ENCODE measurements around the gene KRTAP10-7.
"Not testable (repeated sequence)": the region's sequence is repeated elsewhere in the genome, so short reads cannot be mapped to it uniquely, and the experiment has no call there.

KRTAP10-7 gene

DNA sequence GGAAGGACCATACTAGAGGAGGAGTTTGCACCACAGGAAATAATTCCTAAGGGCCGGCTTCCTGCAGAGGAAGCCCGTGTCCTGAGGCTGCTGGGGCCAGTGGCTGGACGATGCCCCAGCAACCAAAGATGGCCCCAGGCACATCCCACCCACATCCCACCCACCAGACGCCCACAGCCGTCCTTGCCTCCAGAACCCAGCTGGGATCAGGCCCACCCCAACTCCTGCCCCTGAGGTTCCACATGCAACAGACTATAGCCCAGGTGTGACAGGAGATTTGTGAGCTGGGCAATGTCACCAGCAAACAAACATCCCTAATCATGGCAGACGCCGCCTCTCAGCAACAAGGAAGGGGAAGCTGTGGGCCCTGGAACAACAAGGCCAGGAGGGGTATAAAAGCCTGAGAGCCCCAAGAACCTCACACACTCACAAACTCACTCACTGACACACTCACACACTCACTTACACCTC is 26.3 kb downstream of the KRTAP10-7 start, which contains the start of gene KRTAP10-9:
Gene KRTAP10-9 (plus strand): TSS at position 421 of the 471 bp plus-strand sequence. CDS start 79 bp downstream, outside the sequence.
- H3K4me3 Mint-ChIP-seq, result no peak within 1 kb of the TSS
- no peaks in the 10 kb centered on the region for H3K27me3 Mint-ChIP-seq
- peaks cover 38% of the 10 kb centered on the region for H3K4me1 Mint-ChIP-seq
- peak within 1 kb of the TSS; percentile 59 for H3K27ac Mint-ChIP-seq
- H3K36me3 Mint-ChIP-seq, result peaks cover 22% of the 10 kb centered on the region
- H3K9me3 Mint-ChIP-seq, result peaks cover 42% of the 10 kb centered on the region

DNA sequence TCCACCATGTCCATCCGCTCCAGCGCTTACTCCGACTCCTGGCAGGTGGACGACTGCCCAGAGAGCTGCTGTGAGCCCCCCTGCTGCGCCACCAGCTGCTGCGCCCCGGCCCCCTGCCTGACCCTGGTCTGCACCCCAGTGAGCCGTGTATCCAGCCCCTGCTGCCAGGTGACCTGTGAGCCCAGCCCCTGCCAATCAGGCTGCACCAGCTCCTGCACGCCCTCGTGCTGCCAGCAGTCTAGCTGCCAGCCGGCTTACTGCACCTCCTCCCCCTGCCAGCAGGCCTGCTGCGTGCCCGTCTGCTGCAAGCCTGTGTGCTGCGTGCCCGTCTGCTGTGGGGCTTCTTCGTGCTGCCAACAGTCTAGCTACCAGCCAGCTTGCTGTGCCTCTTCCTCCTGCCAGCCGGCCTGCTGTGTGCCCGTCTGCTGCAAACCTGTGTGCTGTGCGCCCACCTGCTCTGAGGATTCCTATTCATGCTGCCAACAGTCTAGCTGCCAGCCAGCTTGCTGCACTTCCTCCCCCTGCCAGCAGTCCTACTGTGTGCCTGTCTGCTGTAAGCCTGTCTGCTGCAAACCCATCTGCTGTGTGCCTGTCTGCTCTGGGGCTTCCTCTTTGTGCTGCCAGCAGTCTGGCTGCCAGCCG is 26.9 kb downstream of the KRTAP10-7 start:
- H3K4me1 Mint-ChIP-seq, result peaks cover 38% of the 10 kb centered on the region
- peaks cover 42% of the 10 kb centered on the region for H3K9me3 Mint-ChIP-seq
- not testable (repeated sequence) for H3K27me3 Mint-ChIP-seq, H3K4me3 Mint-ChIP-seq
- H3K36me3 Mint-ChIP-seq, result peaks cover 22% of the 10 kb centered on the region
- peak overlapping the region; percentile 59 for H3K27ac Mint-ChIP-seq

DNA sequence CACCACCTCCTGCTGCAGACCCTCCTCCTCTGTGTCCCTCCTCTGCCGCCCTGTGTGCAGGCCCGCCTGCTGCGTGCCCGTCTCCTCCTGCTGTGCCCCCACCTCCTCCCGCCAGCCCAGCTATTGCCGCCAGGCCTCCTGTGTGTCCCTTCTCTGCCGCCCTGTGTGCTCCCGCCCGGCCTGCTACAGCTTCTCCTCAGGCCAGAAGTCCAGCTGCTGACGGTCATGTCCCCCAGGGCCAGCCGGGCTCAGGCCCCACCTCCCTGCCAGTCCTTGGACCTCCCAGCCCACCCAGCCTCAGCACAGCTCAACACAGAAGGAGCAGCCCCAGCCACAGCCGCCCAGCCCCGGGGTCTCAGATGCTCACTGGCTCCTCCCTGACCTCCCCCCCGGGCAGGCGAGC is 27.4 kb downstream of the KRTAP10-7 start:
- not testable (repeated sequence) for H3K27me3 Mint-ChIP-seq
- H3K4me1 Mint-ChIP-seq, result peaks cover 38% of the 10 kb centered on the region
- peaks cover 18% of the 10 kb centered on the region for H3K36me3 Mint-ChIP-seq

DNA sequence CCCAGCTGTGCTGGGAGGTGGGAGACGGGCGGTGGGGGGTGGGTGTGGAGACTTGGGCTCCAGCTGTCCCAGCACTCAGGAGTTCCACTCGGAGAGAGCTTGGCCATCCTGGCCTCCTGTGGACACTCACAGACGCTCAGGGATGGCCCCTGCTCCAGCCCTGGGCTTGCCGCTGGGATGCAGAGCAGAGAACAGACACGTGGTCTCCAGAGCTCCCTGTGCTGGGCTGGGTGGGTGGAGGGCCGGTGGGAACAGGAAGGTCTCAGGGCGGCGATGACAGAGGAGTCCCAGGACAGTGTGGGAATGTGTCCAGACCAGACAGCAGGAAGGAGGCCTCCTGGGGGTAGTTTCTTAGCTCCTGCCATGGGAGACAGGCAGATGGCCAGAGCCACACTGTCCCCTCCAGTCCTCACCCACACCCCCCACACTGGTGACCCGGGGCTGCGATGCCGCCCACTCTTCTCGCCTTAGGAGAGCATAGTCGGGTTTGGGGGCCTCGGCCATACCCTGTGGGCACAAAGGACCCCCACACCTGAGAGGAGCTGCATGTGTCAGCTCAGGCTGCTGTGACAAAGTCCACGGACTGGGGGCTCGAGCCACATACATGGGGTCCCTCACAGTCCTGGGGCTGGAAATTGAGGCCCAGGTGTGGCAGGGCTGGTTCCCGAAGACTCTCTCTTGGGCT is 28.5 kb downstream of the KRTAP10-7 start:
- no peaks in the 10 kb centered on the region for H3K27me3 Mint-ChIP-seq
- peaks cover 15% of the 10 kb centered on the region for H3K36me3 Mint-ChIP-seq
- peaks cover 37% of the 10 kb centered on the region for H3K9me3 Mint-ChIP-seq
- H3K27ac Mint-ChIP-seq, result no peak overlapping the region
- H3K4me1 Mint-ChIP-seq, result peaks cover 38% of the 10 kb centered on the region
- H3K4me3 Mint-ChIP-seq, result no peak overlapping the region

More for the DNA sequence above, 27.4 kb downstream of the KRTAP10-7 start:
- H3K27ac Mint-ChIP-seq, H3K4me3 Mint-ChIP-seq: not testable (repeated sequence)
- peaks cover 37% of the 10 kb centered on the region for H3K9me3 Mint-ChIP-seq

DNA sequence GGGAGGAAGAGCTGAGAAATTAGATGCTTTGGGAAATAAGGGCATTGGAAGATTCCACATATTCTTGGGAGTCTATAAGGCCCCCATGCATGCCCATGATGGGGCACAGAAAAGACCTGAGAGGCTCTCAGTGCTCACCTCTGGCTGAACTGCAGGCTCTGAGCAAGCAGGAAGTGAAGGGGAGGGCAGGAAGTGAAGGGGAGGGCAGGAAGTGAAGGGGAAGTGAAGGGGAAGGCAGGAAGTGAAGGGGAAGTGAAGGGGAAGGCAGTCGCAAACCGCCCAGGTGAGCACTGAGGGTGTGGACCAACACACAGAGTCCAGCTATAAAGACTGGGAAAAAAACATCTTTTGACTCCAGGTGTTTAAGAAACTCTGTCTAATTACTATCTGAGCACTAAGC is 30.0 kb downstream of the KRTAP10-7 start:
- Mint-ChIP-seq H3K27me3 (no peaks in the 10 kb centered on the region), H3K4me1 (peaks cover 38% of the 10 kb centered on the region)

DNA sequence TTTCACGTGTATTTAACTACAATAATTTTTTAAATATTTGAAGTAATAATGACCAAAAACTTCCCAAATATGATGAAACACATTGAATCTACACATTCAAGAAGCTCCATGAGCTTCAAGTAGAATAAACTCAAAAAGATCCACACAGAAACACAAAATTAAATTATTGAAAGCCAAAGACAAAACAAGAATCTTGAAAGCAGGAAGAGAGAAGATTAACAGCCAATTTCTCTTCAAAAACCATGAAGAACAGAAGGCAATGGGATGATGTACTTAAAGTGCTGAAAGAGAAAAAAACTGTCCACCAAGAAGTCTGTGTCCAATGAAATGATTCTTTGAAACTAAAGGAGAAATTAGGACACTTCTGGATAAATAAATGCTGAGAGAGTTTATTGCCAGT is 31.7 kb downstream of the KRTAP10-7 start:
- Mint-ChIP-seq H3K27me3 (no peaks in the 10 kb centered on the region), H3K27ac (no peak overlapping the region), H3K9me3 (peaks cover 33% of the 10 kb centered on the region), H3K36me3 (peaks cover 13% of the 10 kb centered on the region), H3K4me1 (peaks cover 32% of the 10 kb centered on the region), H3K4me3 (no peak overlapping the region)

More for the DNA sequence above, 30.0 kb downstream of the KRTAP10-7 start:
- Mint-ChIP-seq H3K9me3 (peaks cover 33% of the 10 kb centered on the region), H3K36me3 (peaks cover 13% of the 10 kb centered on the region), H3K27ac (no peak overlapping the region), H3K4me3 (peak overlapping the region; percentile 41)

DNA sequence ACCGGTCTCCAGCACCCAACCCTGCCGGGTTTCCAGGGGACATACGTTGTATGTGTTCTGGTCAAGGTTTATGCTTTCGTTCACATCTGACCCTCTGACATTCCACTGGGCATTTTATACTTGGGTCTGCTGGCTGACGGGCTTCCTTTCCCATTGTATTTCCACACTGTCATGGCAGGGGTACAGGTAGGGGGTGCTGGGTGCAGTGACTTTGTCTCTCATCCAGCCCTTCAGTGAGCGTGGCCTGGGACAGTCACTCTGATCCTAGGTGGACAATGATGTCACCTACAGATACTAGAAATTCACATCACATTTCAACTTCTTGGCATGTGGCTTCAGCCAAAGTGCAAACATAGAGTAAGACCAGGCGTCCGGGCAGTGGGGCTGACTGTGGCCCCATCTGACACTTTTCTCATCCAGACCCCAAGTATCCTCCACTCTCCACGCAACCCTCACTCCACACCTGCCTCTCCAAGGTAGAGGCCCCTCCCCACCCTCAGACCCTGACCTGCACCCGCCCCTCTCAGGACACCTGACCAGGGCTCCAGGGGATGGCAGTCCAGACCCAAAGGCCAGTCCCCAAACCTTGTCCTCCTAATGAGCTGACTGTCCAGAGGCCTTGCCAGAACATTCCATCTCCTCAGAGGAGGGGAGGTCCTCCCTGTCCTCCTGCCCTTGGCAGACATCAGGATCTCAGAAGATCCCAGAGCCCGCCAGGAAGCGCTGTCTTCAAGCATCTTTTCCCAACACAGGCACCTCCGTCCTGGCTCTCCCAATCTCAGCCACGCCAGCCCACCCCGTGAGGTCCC is 36.0 kb downstream of the KRTAP10-7 start:
- Mint-ChIP-seq H3K27me3 (no peaks in the 10 kb centered on the region), H3K9me3 (peaks cover 29% of the 10 kb centered on the region), H3K27ac (peak overlapping the region; percentile 76), H3K4me1 (no peaks in the 10 kb centered on the region), H3K4me3 (no peak overlapping the region), H3K36me3 (peaks cover 5% of the 10 kb centered on the region)

DNA sequence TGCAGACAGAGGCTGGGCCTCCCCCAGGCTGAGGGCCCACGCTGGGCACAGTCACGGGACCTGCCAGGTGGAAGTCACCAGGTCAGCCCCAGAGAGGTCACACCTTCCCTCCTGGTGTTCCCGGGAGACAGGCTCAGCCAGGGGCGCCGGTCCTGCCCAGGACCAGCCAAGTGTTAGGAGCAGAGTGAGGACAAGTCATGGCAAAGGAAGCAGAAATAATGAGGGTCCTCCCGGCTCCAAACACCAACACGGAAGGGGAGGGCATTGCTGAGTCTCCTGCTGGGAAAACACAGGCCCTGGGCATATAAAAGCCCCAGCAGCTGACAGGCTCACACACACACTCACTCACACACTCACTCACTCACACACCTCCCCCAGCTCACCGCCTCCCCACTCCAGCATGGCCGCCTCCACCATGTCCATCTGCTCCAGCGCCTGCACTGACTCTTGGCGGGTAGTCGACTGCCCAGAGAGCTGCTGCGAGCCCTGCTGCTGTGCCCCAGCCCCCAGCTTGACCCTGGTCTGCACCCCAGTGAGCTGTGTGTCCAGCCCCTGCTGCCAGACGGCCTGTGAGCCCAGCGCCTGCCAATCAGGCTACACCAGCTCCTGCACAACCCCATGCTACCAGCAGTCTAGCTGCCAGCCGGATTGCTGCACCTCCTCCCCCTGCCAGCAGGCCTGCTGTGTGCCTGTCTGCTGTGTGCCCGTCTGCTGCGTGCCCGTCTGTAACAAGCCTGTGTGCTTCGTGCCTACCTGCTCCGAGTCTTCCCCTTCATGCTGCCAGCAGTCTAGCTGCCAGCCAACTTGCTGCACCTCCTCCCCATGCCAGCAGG is 36.8 kb downstream of the KRTAP10-7 start, which contains the start of gene KRTAP10-10:
Gene KRTAP10-10 (plus strand): TSS at position 339 of the 833 bp plus-strand sequence. CDS start 62 bp downstream, at position 401.
- no peaks in the 10 kb centered on the region for H3K4me1 Mint-ChIP-seq
- peaks cover 5% of the 10 kb centered on the region for H3K36me3 Mint-ChIP-seq
- no peak within 1 kb of the TSS for H3K4me3 Mint-ChIP-seq
- peaks cover 29% of the 10 kb centered on the region for H3K9me3 Mint-ChIP-seq
- peak within 1 kb of the TSS; percentile 76 for H3K27ac Mint-ChIP-seq
- H3K27me3 Mint-ChIP-seq, result no peaks in the 10 kb centered on the region

DNA sequence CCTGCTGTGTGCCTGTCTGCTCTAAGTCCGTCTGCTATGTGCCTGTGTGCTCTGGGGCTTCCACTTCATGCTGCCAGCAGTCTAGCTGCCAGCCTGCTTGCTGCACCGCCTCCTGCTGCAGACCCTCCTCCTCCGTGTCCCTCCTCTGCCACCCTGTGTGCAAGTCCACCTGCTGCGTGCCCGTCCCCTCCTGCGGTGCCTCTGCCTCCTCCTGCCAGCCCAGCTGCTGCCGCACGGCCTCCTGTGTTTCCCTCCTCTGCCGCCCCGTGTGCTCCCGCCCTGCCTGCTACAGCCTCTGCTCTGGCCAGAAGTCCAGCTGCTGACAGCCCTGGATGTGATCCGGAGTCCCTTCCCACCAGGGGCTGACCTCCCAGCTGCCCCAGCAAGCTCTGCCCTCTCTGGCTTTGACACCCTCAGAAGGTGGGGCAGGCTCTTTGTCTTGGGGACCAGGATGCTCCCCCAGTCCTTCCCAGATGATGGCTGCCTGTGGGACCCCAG is 37.5 kb downstream of the KRTAP10-7 start:
- H3K9me3 Mint-ChIP-seq, result peaks cover 29% of the 10 kb centered on the region
- not testable (repeated sequence) for H3K27ac Mint-ChIP-seq, H3K36me3 Mint-ChIP-seq

DNA sequence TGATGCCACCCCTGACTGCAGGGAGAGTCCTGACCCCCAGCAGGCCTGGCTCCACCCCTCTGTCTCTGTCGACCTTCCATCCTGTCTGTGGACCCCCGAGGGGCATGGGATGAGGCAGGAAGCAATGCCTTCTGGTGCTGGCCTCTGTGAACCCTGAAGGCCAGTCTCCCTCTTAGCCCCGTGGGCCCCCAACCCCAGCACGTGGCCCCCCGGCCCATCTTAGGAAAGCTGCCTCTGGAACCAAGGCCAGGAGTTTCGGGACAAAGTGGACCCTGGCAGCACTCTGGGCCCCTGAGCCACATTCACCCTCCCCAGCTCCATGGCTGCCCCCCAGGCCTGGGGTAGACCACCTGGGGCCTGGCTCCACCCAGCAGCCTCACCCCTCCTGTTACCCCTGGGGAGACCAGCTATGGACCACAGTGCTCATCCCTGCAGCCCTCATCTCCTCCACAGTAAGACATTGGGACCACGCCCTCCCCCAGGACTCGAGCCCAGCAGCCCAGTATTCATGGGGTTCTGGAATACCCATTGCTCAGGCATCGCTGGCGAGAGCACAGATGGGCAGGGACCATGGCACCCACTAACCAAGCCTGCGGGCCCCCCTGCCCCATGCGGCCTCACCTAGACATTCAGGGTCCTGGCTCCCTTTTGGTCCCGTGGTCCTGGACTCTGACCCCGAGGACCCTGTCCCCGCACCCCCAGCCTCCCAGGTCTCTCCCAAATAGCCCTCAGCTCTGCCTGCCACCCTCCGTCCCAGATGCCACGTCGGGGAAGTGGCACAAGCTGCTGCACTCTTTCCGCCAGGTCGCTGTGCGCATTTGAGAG is 38.3 kb downstream of the KRTAP10-7 start:
- Mint-ChIP-seq H3K27ac (peak overlapping the region; percentile 65), H3K9me3 (peaks cover 21% of the 10 kb centered on the region)
- not testable (repeated sequence) for H3K4me1 Mint-ChIP-seq, H3K4me3 Mint-ChIP-seq, H3K27me3 Mint-ChIP-seq, H3K36me3 Mint-ChIP-seq

More for the DNA sequence above, 37.5 kb downstream of the KRTAP10-7 start:
- H3K27me3 Mint-ChIP-seq, H3K4me3 Mint-ChIP-seq, H3K4me1 Mint-ChIP-seq: not testable (repeated sequence)

DNA sequence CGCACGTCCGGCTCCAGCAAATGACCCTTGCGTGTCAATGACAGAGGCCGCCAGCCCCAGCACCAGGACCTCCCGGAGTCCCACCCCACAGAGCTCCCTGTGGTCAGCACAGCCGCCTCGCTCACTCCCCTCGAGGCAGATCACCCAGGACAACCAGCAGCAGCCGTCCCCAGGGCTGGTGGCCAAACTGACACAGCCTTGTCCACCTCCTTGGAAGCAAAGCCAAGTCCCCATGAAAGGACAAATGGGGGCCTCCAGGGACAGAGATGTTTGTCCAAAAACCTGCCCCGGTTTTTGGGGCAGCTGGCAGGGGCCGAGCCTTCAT is 38.9 kb downstream of the KRTAP10-7 start:
- H3K4me1 Mint-ChIP-seq, result no peaks in the 10 kb centered on the region
- H3K27me3 Mint-ChIP-seq, result no peaks in the 10 kb centered on the region
- peak overlapping the region; percentile 65 for H3K27ac Mint-ChIP-seq
- peaks cover 17% of the 10 kb centered on the region for H3K9me3 Mint-ChIP-seq
- peaks cover 2% of the 10 kb centered on the region for H3K36me3 Mint-ChIP-seq
- H3K4me3 Mint-ChIP-seq, result no peak overlapping the region

DNA sequence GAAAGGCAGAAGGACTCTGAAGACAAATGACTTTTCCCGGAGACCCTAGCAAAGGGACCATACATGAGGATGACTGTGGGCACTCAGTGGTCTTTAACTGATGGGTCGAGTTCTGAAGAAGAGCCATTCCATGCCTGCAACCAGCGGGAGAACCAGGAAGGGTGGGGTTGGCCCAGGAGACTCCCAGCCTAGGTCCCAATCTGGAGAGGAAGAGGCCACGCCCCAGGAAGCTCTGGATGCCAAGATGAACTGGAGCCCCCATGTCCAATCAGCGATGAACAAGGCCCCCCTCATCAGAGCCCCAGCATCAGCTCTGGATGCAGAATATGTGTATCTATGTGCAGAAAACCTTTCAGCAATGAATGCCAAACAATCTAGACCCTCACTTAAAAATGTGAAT is 40.4 kb downstream of the KRTAP10-7 start:
- no peak overlapping the region for H3K27ac Mint-ChIP-seq
- H3K4me1 Mint-ChIP-seq, result no peaks in the 10 kb centered on the region
- H3K36me3 Mint-ChIP-seq, result peaks cover 8% of the 10 kb centered on the region
- no peaks in the 10 kb centered on the region for H3K27me3 Mint-ChIP-seq
- H3K4me3 Mint-ChIP-seq, result no peak overlapping the region
- H3K9me3 Mint-ChIP-seq, result peaks cover 22% of the 10 kb centered on the region

DNA sequence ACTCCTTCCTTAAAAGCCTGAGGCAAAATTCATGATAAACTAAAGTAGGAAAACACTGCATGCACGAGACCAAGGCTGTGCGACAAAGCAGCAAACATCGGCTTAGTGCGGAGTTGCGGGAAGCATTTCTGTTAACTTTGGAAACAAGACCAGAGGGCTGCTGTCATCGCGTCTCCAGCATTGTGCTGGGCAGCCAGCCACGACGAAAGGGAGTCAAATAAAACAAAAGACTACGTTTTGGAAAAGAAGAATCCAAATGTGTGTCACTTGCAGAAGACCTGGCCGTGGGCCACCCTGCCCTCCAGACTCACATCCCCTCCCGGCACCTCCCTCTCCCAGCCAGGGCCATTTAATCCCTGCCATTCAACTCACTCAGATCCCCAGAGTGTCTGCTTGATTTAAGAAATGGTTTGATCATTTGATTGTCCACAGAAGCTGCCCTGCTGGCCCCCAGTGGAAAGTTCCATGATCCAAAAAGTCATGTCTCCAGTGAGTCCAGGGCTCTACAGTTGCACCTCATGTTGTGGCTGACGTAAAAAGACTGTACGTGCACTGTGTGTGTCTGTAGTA is 43.4 kb downstream of the KRTAP10-7 start:
- H3K4me1 Mint-ChIP-seq, result no peaks in the 10 kb centered on the region
- peaks cover 22% of the 10 kb centered on the region for H3K9me3 Mint-ChIP-seq
- H3K4me3 Mint-ChIP-seq, result no peak overlapping the region
- peaks cover 8% of the 10 kb centered on the region for H3K36me3 Mint-ChIP-seq
- H3K27ac Mint-ChIP-seq, result no peak overlapping the region
- H3K27me3 Mint-ChIP-seq, result no peaks in the 10 kb centered on the region

DNA sequence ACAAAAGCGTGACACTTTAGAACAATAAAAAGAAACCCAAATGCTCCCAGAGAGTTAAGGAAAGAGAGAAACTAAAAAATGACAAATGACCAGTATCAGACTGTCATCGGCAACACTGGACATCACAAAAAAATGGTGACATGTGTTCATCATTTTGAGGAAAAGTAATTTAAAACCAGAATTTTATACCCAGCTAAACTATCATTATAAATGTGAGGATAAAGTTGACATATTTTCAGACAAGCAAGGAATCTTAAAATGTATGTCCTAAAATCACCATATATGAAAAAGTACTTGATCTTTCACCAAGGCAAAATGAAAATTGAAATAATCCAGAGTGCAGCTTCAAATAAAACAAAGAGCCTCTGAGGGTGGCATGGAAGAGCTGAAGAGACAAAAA is 44.5 kb downstream of the KRTAP10-7 start:
- H3K9me3 Mint-ChIP-seq, result peaks cover 22% of the 10 kb centered on the region
- H3K4me3 Mint-ChIP-seq, result no peak overlapping the region
- H3K4me1 Mint-ChIP-seq, result no peaks in the 10 kb centered on the region
- H3K27me3 Mint-ChIP-seq, result no peaks in the 10 kb centered on the region
- peaks cover 8% of the 10 kb centered on the region for H3K36me3 Mint-ChIP-seq
- H3K27ac Mint-ChIP-seq, result peak overlapping the region; percentile 62
